ENCODE data around the gene ATIC.
"Not testable (repeated sequence)": the region's sequence is repeated elsewhere in the genome, so short reads cannot be mapped to it uniquely, and the experiment has no call there.

The ATIC gene

DNA sequence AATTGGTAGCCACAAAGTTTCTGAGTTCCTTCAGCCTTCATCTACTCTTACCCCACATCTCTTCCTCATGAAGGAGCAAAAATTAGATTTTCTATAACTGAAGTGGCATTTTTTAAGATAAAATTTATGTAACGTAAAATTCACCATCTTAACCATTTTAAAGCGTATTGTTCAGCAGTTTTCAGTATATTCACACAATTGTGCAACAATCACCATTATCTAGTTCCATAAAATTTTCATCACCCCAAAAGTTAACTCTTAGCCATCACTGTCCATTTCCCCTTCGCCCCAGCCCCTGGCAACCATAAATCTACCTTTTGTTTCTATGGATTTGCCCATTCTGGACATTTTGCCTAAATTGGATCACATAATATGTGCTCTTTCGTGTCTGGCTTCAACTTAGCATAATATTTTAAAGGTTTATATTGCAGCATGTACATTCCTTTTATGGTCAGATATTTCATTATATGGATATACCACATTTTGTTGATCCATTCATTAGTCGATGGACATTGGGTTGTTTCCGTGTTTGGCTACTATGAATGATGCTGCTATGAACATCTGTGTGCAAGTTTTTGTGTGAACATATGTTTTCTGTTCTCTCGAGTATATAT is 44.6 kb downstream of the ATIC start:
- no peak overlapping the region for H3K4me3 ChIP-seq (ENCODE audit: low read length)
- H3K9me3 ChIP-seq (ENCODE audit: control insufficient read depth, low read length) = no peaks in the 10 kb centered on the region
- H3K4me1 ChIP-seq (ENCODE audit: control insufficient read depth, insufficient read depth, low read length) = no peaks in the 10 kb centered on the region
- no peak overlapping the region for H3K9ac ChIP-seq (ENCODE audit: low read length)
- no peaks in the 10 kb centered on the region for H3K27me3 ChIP-seq (ENCODE audit: control insufficient read depth, insufficient read depth, low read length)
- H3K36me3 ChIP-seq (ENCODE audit: control insufficient read depth, insufficient read depth, low read length) = no peaks in the 10 kb centered on the region

DNA sequence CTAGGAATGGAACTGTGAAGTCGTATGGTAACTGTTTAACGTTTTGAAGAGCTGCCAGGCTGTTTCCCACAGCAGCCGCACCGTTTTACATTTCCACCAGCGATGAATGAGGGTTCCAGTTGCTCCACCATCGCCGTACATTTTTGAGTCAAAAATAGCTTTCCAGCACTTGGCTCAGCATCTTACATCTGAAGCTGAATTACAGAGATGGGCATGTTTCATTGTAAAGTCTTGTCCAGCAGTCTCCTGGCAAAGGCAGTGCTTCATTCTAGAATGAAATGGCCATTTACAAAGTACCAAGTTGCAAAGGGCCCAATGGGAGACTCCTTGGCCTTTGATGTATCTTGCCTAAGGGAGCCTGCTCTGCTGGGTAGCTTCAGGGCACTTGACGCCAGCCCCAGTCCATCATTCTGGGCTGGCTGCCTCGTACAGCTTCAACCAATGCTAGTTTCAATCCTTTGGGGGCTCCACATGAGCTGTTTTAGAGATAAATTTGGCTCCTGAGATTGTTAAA is 45.1 kb downstream of the ATIC start:
- Histone ChIP-seq H3K27me3 (ENCODE audit: control insufficient read depth, insufficient read depth, low read length) (no peaks in the 10 kb centered on the region), H3K9ac (ENCODE audit: low read length) (no peak overlapping the region), H3K4me1 (ENCODE audit: control insufficient read depth, insufficient read depth, low read length) (no peaks in the 10 kb centered on the region), H3K4me3 (ENCODE audit: low read length) (no peak overlapping the region), H3K9me3 (ENCODE audit: control insufficient read depth, low read length) (no peaks in the 10 kb centered on the region), H3K36me3 (ENCODE audit: control insufficient read depth, insufficient read depth, low read length) (no peaks in the 10 kb centered on the region)

DNA sequence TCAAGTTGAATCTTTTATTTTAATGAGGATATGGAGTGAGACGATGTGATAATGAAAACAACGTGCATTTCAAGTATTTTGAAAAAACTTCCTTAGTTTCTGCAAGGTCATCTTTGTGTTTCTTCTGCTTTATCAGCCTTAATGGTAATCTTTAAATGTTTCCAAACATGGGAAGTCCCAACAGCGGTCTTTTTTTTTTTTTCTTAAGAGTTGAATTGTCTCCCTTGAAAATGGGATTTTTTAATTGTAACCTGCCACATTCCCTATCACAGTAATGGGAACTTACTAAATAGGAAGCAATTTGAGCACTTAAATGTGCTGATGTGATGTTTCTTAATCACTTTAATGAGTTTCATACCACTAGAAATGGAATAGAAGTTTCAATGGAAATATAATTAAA is 45.8 kb downstream of the ATIC start:
- no peaks in the 10 kb centered on the region for H3K9me3 ChIP-seq (ENCODE audit: control insufficient read depth, low read length)
- no peak overlapping the region for H3K9ac ChIP-seq (ENCODE audit: low read length)
- no peaks in the 10 kb centered on the region for H3K4me1 ChIP-seq (ENCODE audit: control insufficient read depth, insufficient read depth, low read length)
- H3K36me3 ChIP-seq (ENCODE audit: control insufficient read depth, insufficient read depth, low read length) = no peaks in the 10 kb centered on the region
- no peaks in the 10 kb centered on the region for H3K27me3 ChIP-seq (ENCODE audit: control insufficient read depth, insufficient read depth, low read length)
- no peak overlapping the region for H3K4me3 ChIP-seq (ENCODE audit: low read length)

DNA sequence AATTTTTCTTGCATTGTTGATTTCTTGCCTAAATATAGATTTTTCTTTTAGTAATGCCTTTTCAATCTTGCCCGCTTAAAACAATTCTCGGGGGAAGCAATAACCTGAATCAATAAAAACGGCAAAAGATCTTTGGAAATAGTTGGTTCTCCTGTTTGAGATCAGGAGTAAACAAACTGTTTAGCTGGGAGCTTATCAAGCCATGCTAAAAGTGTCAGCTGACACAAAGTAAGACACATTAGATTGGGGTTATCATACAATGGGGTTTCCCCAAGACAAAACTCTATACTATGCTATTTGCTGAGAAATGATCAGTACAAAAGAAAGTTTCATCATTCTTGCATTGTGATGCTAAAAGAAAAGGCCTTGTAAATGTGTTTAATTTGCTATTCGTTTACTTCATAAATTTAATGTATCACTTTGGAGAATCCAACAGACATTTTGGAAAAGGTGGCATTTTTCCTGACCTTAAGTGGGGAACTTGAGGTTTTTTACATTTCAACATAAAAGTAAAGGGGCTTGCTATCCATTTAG is 46.5 kb downstream of the ATIC start:
- H3K4me1 ChIP-seq (ENCODE audit: control insufficient read depth, insufficient read depth, low read length) = no peaks in the 10 kb centered on the region
- H3K36me3 ChIP-seq (ENCODE audit: control insufficient read depth, insufficient read depth, low read length) = no peaks in the 10 kb centered on the region
- no peaks in the 10 kb centered on the region for H3K27me3 ChIP-seq (ENCODE audit: control insufficient read depth, insufficient read depth, low read length)
- no peak overlapping the region for H3K4me3 ChIP-seq (ENCODE audit: low read length)
- no peak overlapping the region for H3K9ac ChIP-seq (ENCODE audit: low read length)
- no peaks in the 10 kb centered on the region for H3K9me3 ChIP-seq (ENCODE audit: control insufficient read depth, low read length)

DNA sequence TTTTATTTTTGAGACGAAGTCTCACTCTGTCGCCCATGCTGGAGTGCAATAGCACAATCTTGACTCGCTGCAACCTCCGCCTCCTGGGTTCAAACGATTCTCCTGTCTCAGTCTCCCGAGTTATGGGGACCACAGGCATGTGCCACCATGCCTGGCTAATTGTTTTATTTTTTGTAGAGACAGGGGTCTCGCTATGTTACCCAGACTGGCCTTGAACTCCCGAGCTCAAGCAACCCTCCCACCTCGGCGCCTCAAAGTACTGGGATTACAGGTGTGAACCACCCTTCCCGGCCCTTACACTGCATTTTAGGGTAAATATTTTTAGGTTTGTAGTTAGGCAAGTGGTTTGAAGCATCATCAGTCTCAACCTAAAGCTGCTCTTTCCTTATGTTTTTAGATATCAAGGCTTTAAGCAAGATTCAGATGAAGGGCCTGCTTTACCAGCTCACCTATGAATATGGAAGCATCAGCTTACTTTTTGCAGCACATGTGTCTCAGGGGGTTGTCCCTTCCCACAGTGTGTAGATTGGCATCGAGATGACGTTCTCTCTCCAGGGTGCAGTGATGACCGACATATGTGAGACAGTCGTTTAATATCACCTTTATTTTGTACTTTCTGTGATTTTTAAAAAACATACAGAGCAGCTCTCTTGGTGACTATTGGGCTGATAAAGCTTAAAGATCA is 47.2 kb downstream of the ATIC start:
- Histone ChIP-seq H3K36me3 (ENCODE audit: control insufficient read depth, insufficient read depth, low read length) (no peaks in the 10 kb centered on the region), H3K4me1 (ENCODE audit: control insufficient read depth, insufficient read depth, low read length) (no peaks in the 10 kb centered on the region), H3K27me3 (ENCODE audit: control insufficient read depth, insufficient read depth, low read length) (no peaks in the 10 kb centered on the region), H3K9me3 (ENCODE audit: control insufficient read depth, low read length) (no peaks in the 10 kb centered on the region), H3K9ac (ENCODE audit: low read length) (no peak overlapping the region), H3K4me3 (ENCODE audit: low read length) (no peak overlapping the region)

DNA sequence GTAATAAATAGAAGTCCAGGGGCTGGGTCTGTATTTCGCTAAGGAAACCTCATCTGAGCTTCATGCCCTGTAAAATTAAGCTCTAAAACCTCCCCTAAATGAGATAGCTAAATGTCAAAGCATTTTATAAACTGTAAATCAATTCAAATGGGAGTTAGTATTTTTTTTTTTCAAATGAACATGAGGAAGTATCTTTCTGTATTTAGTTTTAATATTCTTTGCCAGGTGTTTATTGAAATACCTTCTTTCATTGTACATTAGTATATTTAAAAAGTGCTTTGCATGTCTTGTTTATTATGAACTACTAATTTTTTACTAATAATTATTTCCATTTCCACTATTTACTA is 47.7 kb downstream of the ATIC start:
- H3K9ac ChIP-seq (ENCODE audit: low read length) = no peak overlapping the region
- no peaks in the 10 kb centered on the region for H3K9me3 ChIP-seq (ENCODE audit: control insufficient read depth, low read length)
- H3K36me3 ChIP-seq (ENCODE audit: control insufficient read depth, insufficient read depth, low read length) = no peaks in the 10 kb centered on the region
- H3K27me3 ChIP-seq (ENCODE audit: control insufficient read depth, insufficient read depth, low read length) = no peaks in the 10 kb centered on the region
- no peaks in the 10 kb centered on the region for H3K4me1 ChIP-seq (ENCODE audit: control insufficient read depth, insufficient read depth, low read length)
- no peak overlapping the region for H3K4me3 ChIP-seq (ENCODE audit: low read length)

DNA sequence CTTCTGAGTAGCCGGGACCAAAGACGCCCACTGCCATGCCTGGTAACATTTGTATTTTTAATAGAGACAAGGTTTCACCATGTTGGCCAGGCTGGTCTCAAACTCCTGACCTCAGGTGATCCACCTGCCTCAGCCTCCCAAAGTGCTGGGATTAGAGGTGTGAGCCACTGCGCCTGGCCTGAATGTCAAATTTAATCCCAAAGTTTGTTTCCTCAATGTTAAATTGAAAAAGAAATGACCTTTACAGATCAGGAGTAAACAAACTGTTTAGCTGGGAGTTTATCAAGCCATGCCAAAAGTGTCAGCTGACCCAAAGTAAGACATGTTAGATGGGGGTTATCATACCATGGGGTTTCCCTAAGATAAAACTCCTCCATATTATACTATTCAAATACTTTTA is 48.2 kb downstream of the ATIC start:
- H3K9me3 ChIP-seq (ENCODE audit: control insufficient read depth, low read length); H3K9ac ChIP-seq (ENCODE audit: low read length); H3K4me1 ChIP-seq (ENCODE audit: control insufficient read depth, insufficient read depth, low read length); H3K36me3 ChIP-seq (ENCODE audit: control insufficient read depth, insufficient read depth, low read length); H3K4me3 ChIP-seq (ENCODE audit: low read length); H3K27me3 ChIP-seq (ENCODE audit: control insufficient read depth, insufficient read depth, low read length): not testable (repeated sequence)

DNA sequence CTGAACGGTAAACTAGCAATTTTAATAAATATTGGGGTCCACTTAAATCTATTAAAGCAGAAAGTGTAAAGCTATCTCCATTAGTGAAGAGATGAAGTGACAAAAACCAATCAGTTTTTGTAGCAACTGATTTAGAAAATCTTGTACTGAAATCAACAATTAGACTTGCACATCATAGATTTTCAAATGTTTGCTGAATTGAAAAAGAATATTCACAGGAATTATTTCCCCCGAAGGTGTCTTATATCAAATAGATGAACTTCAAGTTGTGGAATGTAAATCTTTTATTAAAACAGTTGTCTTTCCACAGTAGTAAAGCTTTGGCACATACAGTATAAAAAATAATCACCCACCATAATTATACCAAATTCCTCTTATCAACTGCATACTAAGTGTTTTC is 48.7 kb downstream of the ATIC start:
- Histone ChIP-seq H3K4me1 (ENCODE audit: control insufficient read depth, insufficient read depth, low read length) (no peaks in the 10 kb centered on the region), H3K9me3 (ENCODE audit: control insufficient read depth, low read length) (no peaks in the 10 kb centered on the region), H3K27me3 (ENCODE audit: control insufficient read depth, insufficient read depth, low read length) (no peaks in the 10 kb centered on the region), H3K4me3 (ENCODE audit: low read length) (no peak overlapping the region), H3K9ac (ENCODE audit: low read length) (no peak overlapping the region), H3K36me3 (ENCODE audit: control insufficient read depth, insufficient read depth, low read length) (peaks cover 5% of the 10 kb centered on the region)

DNA sequence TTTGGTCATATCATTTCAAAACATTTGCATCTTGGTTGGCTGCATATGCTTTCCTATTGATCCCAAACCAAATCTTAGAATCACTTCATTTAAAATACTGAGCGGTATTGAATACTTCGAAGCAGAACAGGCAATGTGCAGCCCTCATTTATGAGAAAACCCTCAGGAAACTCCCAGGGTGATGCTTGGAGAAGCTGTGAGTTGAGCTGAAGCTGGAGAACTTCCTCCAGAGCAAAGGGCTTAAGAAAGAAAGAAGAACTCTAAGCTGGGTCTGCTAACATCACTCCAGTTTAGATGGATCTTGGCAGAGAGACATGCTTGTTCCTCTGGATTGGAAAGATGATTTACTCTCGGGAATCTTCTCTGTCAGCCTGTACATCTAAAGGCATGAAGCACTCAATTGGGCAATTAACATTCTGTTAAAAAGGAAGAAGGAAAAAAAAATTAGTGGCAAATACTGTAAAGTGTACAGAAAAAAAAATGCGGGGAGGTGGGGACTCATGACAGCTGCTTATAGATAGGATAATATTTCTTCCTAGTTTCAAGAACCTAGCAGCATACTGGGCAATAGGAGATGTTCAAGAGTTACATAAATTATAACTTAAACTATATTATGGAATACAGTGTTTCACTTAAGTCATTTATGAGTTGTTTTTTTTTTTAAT is 49.5 kb downstream of the ATIC start:
- H3K27me3 ChIP-seq (ENCODE audit: control insufficient read depth, insufficient read depth, low read length) = no peaks in the 10 kb centered on the region
- no peaks in the 10 kb centered on the region for H3K4me1 ChIP-seq (ENCODE audit: control insufficient read depth, insufficient read depth, low read length)
- no peak overlapping the region for H3K9ac ChIP-seq (ENCODE audit: low read length)
- H3K4me3 ChIP-seq (ENCODE audit: low read length) = no peak overlapping the region
- H3K9me3 ChIP-seq (ENCODE audit: control insufficient read depth, low read length) = no peaks in the 10 kb centered on the region
- H3K36me3 ChIP-seq (ENCODE audit: control insufficient read depth, insufficient read depth, low read length) = peaks cover 5% of the 10 kb centered on the region

DNA sequence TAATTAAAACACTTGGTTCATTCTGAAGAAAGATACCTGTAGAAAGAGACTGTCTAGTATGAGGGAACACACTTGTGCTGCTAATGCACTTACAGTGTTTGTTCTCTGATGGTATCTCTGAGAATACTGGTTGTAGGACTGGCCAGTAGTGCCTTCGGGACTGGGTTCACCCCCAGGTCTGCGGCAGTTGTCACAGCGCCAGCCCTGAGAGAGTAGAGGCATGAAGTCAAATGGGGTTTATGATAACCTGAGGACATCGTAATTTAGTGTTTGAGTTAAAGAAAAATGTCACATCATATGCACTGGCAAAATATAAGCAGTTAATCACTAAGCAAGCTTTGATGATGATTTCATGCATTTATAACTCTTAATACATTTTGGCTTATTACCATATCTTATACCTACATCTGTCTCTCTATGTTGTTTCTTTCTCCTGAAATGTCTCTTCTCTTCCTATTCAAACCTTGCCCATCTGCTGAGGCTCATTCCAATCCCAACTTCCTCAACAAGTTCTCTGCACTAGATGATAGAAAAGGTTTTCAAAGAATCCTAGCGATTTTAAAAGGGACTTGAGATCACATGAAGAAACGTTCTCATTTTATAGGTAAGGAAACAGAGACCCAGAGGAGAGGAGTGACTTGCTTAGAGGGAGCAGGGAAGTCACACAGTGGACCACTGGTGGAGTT is 50.2 kb downstream of the ATIC start:
- Histone ChIP-seq H3K36me3 (ENCODE audit: control insufficient read depth, insufficient read depth, low read length) (peaks cover 5% of the 10 kb centered on the region), H3K27me3 (ENCODE audit: control insufficient read depth, insufficient read depth, low read length) (no peaks in the 10 kb centered on the region)

DNA sequence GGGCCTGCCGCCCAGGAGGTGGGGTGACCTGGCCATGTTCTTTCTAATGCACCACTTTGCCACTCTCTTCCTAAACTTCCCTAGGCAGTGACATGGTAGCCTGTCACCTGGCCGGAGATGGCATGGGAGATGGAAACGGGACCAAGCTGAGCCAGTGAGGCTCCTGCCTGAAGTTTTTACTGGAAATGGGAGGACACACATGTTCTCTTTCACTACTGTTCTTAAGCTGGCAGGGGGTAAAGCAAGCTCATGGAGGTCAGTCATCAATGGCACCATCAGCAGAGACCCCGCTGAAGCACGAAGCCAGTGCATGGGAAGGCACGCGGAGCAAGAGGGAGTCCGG is 50.7 kb downstream of the ATIC start:
- peaks cover 5% of the 10 kb centered on the region for H3K36me3 ChIP-seq (ENCODE audit: control insufficient read depth, insufficient read depth, low read length)
- no peak overlapping the region for H3K9ac ChIP-seq (ENCODE audit: low read length)
- H3K4me1 ChIP-seq (ENCODE audit: control insufficient read depth, insufficient read depth, low read length) = no peaks in the 10 kb centered on the region
- H3K4me3 ChIP-seq (ENCODE audit: low read length) = no peak overlapping the region
- H3K9me3 ChIP-seq (ENCODE audit: control insufficient read depth, low read length) = no peaks in the 10 kb centered on the region
- no peaks in the 10 kb centered on the region for H3K27me3 ChIP-seq (ENCODE audit: control insufficient read depth, insufficient read depth, low read length)

More for the DNA sequence above, 50.2 kb downstream of the ATIC start:
- H3K4me1 ChIP-seq (ENCODE audit: control insufficient read depth, insufficient read depth, low read length) = no peaks in the 10 kb centered on the region
- H3K9me3 ChIP-seq (ENCODE audit: control insufficient read depth, low read length) = no peaks in the 10 kb centered on the region
- no peak overlapping the region for H3K9ac ChIP-seq (ENCODE audit: low read length)
- H3K4me3 ChIP-seq (ENCODE audit: low read length) = no peak overlapping the region

DNA sequence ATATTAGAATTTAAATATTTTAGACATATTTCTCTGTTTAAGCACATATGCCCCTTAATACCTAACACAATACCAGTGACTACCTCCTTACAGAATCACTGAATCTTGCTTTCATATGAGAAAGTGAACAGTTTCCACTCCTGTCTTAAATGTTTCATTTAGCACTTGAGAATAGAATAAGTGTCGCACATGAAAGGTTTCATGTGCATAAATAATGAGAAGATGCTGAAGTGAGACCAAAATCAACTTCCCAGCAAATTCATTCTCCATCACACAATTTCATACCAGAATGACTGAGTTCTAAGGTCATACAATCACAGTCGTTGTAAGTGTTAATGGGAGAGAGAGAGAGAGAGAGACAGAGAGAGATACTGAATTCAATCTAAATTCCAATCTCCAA is 51.2 kb downstream of the ATIC start:
- Histone ChIP-seq H3K9me3 (ENCODE audit: control insufficient read depth, low read length) (no peaks in the 10 kb centered on the region), H3K4me3 (ENCODE audit: low read length) (no peak overlapping the region), H3K36me3 (ENCODE audit: control insufficient read depth, insufficient read depth, low read length) (peaks cover 5% of the 10 kb centered on the region), H3K4me1 (ENCODE audit: control insufficient read depth, insufficient read depth, low read length) (no peaks in the 10 kb centered on the region), H3K27me3 (ENCODE audit: control insufficient read depth, insufficient read depth, low read length) (no peaks in the 10 kb centered on the region), H3K9ac (ENCODE audit: low read length) (no peak overlapping the region)

Measured in mucosa of stomach (tissue), 1 donor.